DMS53 (cell line): ENCODE measurements around the gene ZSCAN31.
A peak's percentile ranks its signal among the peaks of the same experiment; 100 is the strongest.
"Not testable (repeated sequence)": the region's sequence is repeated elsewhere in the genome, so short reads cannot be mapped to it uniquely, and the experiment has no call there.

Experiments
- DNase-seq: peaks from one replicate; lab custom pipeline; 2025; lab: John Stamatoyannopoulos, UW

ZSCAN31 gene

GRCh38 chr6:28317866-28318265 is 18.1 kb downstream of the ZSCAN31 start:
- not testable (repeated sequence) for DNase-seq

GRCh38 chr6:28315628-28316027 is 20.3 kb downstream of the ZSCAN31 start:
- DNase-seq: no peak

GRCh38 chr6:28312939-28313338 is 23.0 kb downstream of the ZSCAN31 start:
- DNase-seq: no peak

DNA sequence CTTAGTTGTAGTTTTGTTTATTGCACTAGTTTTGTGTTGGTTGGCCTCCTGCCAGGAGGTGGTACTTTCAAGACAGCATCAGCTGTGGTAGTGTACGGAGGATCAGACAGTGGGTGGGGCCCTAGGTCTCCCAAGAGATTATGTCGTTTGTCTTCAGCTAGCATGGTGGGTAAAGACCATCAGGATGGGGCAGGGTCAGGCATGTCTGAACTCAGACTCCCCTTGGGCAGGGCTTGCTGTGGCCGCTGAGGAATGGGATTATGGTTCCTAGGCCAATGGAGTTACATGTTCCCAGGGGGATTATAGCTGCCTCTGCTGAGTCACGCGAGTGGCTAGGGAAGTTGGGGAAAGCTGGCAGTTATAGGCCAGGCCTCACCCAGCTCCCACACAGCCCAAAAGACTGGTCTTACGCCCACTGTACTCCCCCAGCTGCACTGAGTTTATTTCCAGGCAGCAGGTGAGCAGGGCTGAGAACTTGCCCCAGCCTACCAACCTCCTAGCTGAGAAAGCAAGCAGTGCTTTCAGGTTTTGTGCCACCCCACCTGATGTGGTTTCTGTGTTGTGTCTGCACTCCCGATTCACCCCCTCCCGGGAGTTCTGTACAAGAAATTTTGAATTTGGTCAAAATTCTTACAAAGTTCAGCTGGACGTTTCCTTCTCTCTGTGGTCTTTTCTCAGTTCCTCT is 24.7 kb downstream of the ZSCAN31 start:
- no peak for DNase-seq

DNA sequence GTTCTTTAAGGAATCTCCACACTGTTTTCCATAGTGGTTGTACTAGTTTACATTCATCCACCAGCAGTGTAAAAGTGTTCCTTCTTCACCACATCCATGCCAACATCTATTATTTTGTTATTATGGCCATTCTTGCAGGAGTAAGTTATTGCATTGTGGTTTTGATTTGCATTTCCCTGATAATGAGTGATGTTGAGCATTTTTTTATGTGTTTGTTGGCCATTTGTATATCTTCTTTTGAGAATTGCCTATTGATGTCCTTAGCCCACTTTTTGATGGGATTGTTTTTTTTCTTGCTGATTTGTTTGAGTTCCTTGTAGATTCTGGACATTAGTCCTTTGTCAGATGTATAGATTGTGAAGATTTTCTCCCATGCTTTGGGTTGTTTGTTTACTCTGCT is 29.6 kb downstream of the ZSCAN31 start:
- DNase-seq: not testable (repeated sequence)

- no peak for DNase-seq
Measured at GRCh38 chr6:28303570-28303969, 32.4 kb downstream of the ZSCAN31 start.

GRCh38 chr6:28296520-28297060 is 39.4 kb downstream of the ZSCAN31 start:
- DNase-seq: no peak

- DNase-seq: no peak
Measured at GRCh38 chr6:28295326-28295725, 40.6 kb downstream of the ZSCAN31 start.

- DNase-seq: no peak
Measured at GRCh38 chr6:28291573-28291972, 44.4 kb downstream of the ZSCAN31 start.

GRCh38 chr6:28282926-28283325 is 53.0 kb downstream of the ZSCAN31 start:
- peak; percentile 16 for DNase-seq

DNA sequence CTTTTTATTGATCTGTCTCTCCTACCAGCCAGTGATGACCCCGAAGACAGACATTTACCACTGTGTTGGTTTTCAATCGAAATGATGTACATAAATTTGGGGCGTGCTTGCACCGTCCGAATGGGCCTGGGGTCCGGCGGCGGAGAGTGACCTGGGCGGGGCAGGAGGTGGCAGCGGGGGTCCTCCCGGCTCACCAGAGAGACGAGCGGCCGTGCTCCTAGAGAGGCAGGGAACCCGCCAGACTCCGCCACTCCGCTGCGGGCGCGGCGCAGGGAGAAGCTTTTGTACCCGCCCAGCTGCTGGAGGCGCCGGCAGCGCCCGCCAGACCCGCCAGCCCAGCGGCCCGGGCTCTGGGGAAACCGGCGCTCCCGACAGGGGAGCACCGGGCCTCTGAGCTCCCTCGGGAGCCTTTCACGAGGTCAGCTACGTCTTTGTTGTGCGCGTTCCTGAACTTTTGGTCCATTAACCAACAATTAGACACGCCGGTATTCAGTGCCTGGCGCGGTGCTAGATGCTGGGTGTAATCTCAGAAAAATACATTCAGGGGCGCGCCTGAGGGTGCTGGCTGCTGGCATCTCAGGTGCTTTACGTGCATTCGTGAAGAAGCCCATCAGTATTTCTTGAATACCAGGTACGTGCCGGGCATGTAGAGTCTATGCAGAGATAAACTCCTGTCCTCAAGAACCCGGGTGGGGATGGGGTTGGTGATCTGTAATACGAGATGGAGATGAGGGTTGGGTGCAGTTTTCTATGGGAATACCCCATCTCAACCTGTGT is 54.5 kb downstream of the ZSCAN31 start, which contains the start of gene PGBD1:
Gene PGBD1 (plus strand): TSS at position 285 of the 777 bp plus-strand sequence. CDS start 2,242 bp downstream, outside the sequence.
- DNase-seq: peak; percentile 89

GRCh38 chr6:28280595-28281287 is 55.2 kb downstream of the ZSCAN31 start:
- DNase-seq: no peak

DNA sequence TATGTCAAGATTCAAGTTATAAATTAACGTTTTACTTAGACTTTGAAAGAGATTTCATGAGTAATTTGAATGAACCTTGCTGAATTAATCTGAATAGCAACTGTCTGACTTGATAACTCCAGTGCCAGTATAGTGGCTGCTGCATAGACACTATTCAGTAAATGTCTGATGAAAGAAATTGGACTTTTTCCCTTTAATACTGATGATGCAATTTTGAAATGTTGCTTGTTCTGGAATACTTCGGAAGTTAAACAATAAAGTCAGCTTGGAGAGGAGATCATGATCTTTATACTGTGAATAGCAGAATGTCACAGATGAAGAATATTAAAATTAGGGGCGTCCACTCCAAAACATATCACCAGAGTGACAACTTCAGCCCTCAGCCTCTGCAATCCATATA is 58.2 kb downstream of the ZSCAN31 start:
- DNase-seq: no peak

GRCh38 chr6:28274888-28275287 is 61.1 kb downstream of the ZSCAN31 start:
- no peak for DNase-seq
